ENCODE measurements around the gene PSME1.

DNA sequence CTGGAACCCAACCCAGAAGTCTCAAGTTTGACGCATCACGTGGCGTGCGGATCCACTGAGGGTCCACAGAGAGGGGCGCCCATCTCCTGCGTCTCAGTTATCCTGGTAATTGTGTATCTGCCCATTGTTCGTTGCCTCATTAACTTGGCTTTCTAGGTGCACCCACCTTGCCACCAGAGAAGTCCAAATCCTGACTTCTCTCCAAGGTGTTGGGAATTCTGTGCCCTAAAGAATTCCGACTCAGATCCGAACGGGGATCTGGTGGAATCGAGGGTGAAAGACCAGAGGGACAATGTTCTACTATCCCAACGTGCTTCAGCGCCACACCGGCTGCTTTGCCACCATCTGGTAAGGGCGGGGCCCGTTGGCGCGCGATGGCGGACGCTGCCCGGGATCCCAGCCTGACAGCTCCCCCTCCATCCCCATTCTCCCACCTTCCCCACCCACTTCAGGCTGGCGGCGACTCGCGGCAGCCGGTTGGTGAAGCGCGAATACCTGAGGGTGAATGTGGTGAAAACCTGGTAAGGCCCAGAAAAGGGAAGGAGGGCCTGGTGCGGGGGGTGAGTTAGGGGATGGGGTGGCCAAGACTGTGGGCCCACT is 36.4 kb downstream of the PSME1 start:
- TF ChIP-seq CTCF (IDR thresholded peaks at IDR 0.05; ENCODE audit: insufficient read depth, low read length, poor library complexity, severe bottlenecking) (no peak), EZH2phosphoT487 (conservative IDR thresholded peaks at IDR 0.05; ENCODE audit: low read length) (no peak)

Data from SU-DHL-6 (cell line).